Psoas muscle (tissue), 8 donors: ENCODE results near the gene TEX10. TPM values are rescaled to one million over a fixed set of nuclear protein-coding genes. Genes with fewer than 3 reads are reported as not detected.

Experiments used
- ATAC-seq, 4 donors: fragments of 200-7000 bp; cut with Tn5 transposase; one replicate each; pipeline ENCODE4 v1.9.1; 2020; ENCODE audit warnings: moderate library complexity in 3 of 4, mild to moderate bottlenecking in 2 of 4
- DNase-seq, 2 donors: peaks; one replicate each; pipeline ENCODE4 v3.0.0-alpha.2; 2020
- H3K27ac ChIP-seq: fragments of 200-600 bp; one replicate; pipeline ENCODE4 v1.8.0; 2022
- H3K27me3 ChIP-seq, 3 donors: fragments of 200-600 bp in 1 of 3; one replicate each; pipeline versions ENCODE4 v1.6.1 to v1.8.0; 2013 to 2022; ENCODE audit warnings: low read length in 2 of 3, mild to moderate bottlenecking in 2 of 3, moderate library complexity in 1 of 3; ENCODE audit not compliant: insufficient read depth in 3 of 3
- H3K36me3 ChIP-seq, 2 donors: fragments of 200-600 bp in 1 of 2; one replicate each; pipeline versions ENCODE4 v1.6.1 to v1.8.0; 2013 to 2022; ENCODE audit warnings: low read depth in 1 of 2, mild to moderate bottlenecking in 1 of 2, moderate library complexity in 1 of 2; ENCODE audit not compliant: insufficient read depth in 1 of 2
- H3K4me1 ChIP-seq: fragments of 200-600 bp; one replicate; pipeline ENCODE4 v1.8.0; 2022
- H3K4me3 ChIP-seq: fragments of 200-600 bp; one replicate; pipeline ENCODE4 v1.8.0; 2022; ENCODE audit warnings: mild to moderate bottlenecking
- H3K9me3 ChIP-seq: fragments of 200-600 bp; one replicate; pipeline ENCODE4 v1.8.0; 2022
- WGBS, 3 donors: extraction: QIAGEN DNeasy Blood & Tissue Kit; methylation state at CpG; one replicate each; pipeline versions ENCODE4 v1.1.6 to v1.1.7; 2013; 5-methylcytosine and 5-hydroxymethylcytosine counted together
- intact Hi-C, 2 donors: fragments of 100-400 bp; cut with DNase I; formaldehyde crosslinking; loops; one replicate each; pipeline versions ENCODE4 v1.11.0 to v1.14.2; 2022
- polyA plus RNA-seq, 3 donors: library from polyadenylated mRNA; stranded (reverse); fragments of 200-250 nt; gene quantifications; one replicate each; pipeline ENCODE4 v1.2.3, GENCODE V29; 2013
- total RNA-seq, 4 donors: library from RNA; stranded (reverse); fragmentation: NEBNext Ultra II Directional in 2 of 4; extraction: Animal tissue kit (Norgen Biotek cat#: 25700) in 2 of 4; gene quantifications; one replicate each; pipeline versions ENCODE4 v1.2.1 to v1.2.4, GENCODE V29; 2021 to 2023
- TF ChIP-seq, protein P1 (sequence below): fragments of 200-600 bp; IDR thresholded peaks from one replicate; pipeline ENCODE4 v1.8.0; 2022; ENCODE audit warnings: antibody characterized with exemption
- donor health status: healthy with polysubstance abuse.
- donor health status: DM: no; HTN: no; CAD: no; lungs with moderate emphysema.
- donor health status: Bipolar disorder and iron deficiency.
- donor health status: healthy.
- donor health status: DM: yes; HTN: yes; CAD: no.
- donor health status: DM: no; HTN: no; CAD: no.
- donor health status: DM: no; HTN: no; CAD: no.
- donor health status: DM: yes; HTN: yes; CAD: no.

Gene TEX10
- total and polyA plus RNA-seq, 7 donors: 9.8 to 23.1 (median 14.5) TPM

DNA sequence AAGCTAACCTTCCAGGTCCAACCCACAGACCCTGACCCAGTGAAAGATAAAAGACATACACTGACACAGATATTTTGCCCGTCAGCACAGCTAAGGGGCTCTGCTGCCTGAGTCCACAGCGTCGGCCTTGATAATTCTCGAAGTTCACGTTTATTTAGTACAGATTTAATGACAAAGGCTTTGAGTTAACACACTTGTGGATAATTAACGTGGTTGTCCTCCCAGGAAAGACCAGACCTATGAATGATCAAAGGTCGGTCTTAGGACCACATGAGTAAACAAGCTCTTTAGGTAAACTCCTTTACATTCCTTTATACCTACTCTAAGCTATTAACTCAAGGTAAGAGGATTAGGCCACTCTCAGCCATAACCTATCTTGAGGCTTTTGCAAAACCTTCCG lies 11.3 kb upstream of the TEX10 start:
- 94 to 95% (median 94%) methylated on average over 8 of the region's 8 CpGs for WGBS, 3 donors
- no peak for DNase-seq
- ATAC-seq: no peak
- Histone ChIP-seq H3K27ac (no peak overlapping the region), H3K4me1 (no peaks in the 10 kb centered on the region), H3K4me3 (no peak overlapping the region), H3K27me3 (no peaks in the 10 kb centered on the region), H3K9me3 (no peaks in the 10 kb centered on the region), H3K36me3 (no peaks in the 10 kb centered on the region)
- intact Hi-C loops: no loop called here
- TF ChIP-seq, protein P1, sequence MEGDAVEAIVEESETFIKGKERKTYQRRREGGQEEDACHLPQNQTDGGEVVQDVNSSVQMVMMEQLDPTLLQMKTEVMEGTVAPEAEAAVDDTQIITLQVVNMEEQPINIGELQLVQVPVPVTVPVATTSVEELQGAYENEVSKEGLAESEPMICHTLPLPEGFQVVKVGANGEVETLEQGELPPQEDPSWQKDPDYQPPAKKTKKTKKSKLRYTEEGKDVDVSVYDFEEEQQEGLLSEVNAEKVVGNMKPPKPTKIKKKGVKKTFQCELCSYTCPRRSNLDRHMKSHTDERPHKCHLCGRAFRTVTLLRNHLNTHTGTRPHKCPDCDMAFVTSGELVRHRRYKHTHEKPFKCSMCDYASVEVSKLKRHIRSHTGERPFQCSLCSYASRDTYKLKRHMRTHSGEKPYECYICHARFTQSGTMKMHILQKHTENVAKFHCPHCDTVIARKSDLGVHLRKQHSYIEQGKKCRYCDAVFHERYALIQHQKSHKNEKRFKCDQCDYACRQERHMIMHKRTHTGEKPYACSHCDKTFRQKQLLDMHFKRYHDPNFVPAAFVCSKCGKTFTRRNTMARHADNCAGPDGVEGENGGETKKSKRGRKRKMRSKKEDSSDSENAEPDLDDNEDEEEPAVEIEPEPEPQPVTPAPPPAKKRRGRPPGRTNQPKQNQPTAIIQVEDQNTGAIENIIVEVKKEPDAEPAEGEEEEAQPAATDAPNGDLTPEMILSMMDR: no peak

DNA sequence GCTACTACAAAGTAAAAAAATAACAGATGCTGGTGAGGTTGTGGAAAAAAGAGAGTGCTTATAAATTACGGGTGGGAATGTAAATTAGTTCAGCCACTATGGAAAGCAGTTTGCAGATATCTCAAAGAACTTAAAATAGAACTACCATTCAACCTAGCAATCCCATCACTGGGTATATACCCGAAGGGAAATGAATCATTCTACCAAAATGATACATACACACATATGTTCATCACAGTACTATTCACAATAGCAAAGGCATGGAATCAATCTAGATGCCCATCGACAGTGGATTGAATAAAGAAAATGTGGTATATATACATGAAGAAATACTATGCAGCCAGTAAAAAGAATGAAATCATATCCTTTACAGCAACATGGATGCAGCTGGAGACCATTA lies 6.3 kb upstream of the TEX10 start:
- Histone ChIP-seq H3K27ac (no peak overlapping the region), H3K4me1 (no peaks in the 10 kb centered on the region), H3K9me3 (no peaks in the 10 kb centered on the region), H3K36me3 (no peaks in the 10 kb centered on the region), H3K4me3 (no peak overlapping the region), H3K27me3 (no peaks in the 10 kb centered on the region)
- intact Hi-C loops: no loop called here
- TF ChIP-seq, protein P1: no peak
- 95 to 98% (median 96%) methylated on average over 3 of the region's 3 CpGs for WGBS, 3 donors
- no peak for DNase-seq
- ATAC-seq: no peak

DNA sequence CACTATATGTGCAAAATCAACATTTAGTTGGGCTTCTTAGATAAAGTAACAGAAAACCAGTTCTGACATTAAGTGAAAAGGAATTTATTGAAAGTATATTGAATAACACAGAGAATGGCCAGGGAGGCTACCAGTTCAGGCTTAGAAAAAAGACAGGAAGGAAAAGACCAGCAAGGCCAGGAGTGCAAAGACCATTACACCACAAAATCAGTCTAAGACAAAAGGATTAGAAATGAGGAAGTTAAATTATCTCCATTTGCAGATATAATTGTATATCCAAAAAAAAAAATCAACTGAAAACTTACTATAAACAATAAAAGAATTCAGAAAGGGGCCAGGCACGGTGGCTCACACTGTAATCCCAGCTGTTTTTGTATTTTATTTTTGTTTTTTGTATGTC lies 4.8 kb upstream of the TEX10 start:
- 53 to 68% (median 67%) methylated on average over 1 of the region's 1 CpG for WGBS, 3 donors
- H3K4me1 ChIP-seq: peaks cover 6% of the 10 kb centered on the region
- H3K36me3 ChIP-seq: no peaks in the 10 kb centered on the region
- H3K27ac ChIP-seq: no peak overlapping the region
- TF ChIP-seq, protein P1: no peak
- H3K4me3 ChIP-seq: no peak overlapping the region
- no peaks in the 10 kb centered on the region for H3K9me3 ChIP-seq
- DNase-seq (no peak), ATAC-seq (no peak)
- H3K27me3 ChIP-seq: no peaks in the 10 kb centered on the region
- intact Hi-C loops: no loop called here

DNA sequence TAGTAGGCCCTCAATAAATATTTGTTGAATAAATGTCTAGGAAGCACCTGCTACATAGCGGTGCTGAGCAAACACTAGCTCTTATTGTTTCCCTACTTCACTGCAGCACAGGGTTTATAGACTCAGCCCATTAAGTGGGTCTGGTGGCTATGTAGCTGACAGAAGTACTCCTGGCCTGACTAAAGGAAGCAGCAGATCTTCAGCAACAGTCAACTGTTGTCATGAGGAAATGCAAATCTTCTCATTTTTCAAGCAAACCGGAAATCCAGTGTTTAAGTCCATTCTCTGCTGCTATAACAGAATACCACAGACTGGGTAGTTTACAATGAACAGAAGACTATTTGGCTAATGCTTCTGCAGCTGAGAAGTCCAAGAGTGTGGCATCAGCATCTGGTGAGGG lies 2.8 kb upstream of the TEX10 start:
- DNase-seq (no peak), ATAC-seq (no peak)
- H3K9me3 ChIP-seq: no peaks in the 10 kb centered on the region
- H3K4me1 ChIP-seq: peaks cover 18% of the 10 kb centered on the region
- WGBS, 3 donors: 84 to 98% (median 91%) methylated on average over 2 of the region's 2 CpGs
- no peaks in the 10 kb centered on the region for H3K36me3 ChIP-seq
- no peak overlapping the region for H3K4me3 ChIP-seq
- TF ChIP-seq, protein P1: no peak
- no peaks in the 10 kb centered on the region for H3K27me3 ChIP-seq
- H3K27ac ChIP-seq: no peak overlapping the region
- intact Hi-C loops: no loop called here

DNA sequence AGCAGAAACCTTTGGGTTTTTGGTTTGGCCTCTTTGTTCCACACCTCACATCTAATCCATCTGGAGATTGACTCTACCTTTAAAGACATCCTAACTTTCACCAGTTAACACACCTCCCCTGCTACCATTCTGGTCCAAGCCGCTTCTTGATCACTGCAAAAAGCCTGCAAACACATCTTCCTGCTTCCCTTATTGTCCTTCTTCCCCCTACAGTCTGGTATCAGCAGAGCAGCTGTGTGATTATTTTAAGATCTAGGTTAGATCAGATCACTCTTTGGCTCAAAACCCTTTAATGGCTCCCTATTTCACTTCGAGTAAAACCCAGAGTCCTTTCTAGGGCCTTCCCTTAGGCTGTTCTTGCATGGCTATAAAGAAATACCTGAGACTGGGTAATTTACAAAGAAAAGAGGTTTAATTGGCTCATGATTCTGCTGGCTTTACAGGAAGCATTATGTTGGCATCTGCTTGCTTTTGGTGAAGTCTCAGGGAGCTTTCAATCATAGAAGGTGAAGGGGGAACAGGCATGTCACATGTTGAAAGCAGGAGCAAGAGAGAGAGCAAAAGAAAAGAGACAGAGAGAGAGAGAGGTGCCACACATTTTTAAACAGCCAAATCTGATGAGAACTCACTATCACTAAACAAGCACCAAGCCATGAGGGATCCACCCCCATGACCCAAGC lies 1.5 kb upstream of the TEX10 start:
- no peaks in the 10 kb centered on the region for H3K27me3 ChIP-seq
- intact Hi-C loops: loop anchor here in 1 of 2 donors (5.0 kb wide), 4 partner anchors 58 to 1043 kb away; partner anchors contain the start of genes MRPL50, MSANTD3 and ZNF189
- no peak overlapping the region for H3K27ac ChIP-seq
- peaks cover 27% of the 10 kb centered on the region for H3K4me1 ChIP-seq
- no peak overlapping the region for H3K4me3 ChIP-seq
- H3K36me3 ChIP-seq: no peaks in the 10 kb centered on the region
- WGBS, 3 donors: 85 to 92% (median 87%) methylated on average over 2 of the region's 2 CpGs
- DNase-seq (no peak), ATAC-seq (no peak)
- no peaks in the 10 kb centered on the region for H3K9me3 ChIP-seq
- TF ChIP-seq, protein P1: no peak
